ENCODE data around the gene DYNC2H1. TPM values are rescaled to one million over a fixed set of nuclear protein-coding genes. Genes with fewer than 3 reads are reported as not detected.

The DYNC2H1 gene
- total and polyA plus RNA-seq, 4 donors = 0.77 to 3.3 (median 2.1) TPM

- no peak for TF ChIP-seq HNF4G (IDR thresholded peaks at IDR 0.05)
- no peak for TF ChIP-seq ATF3 (IDR thresholded peaks at IDR 0.05)
- TF ChIP-seq RAD21 (IDR thresholded peaks at IDR 0.05) = no peak
- no peak for TF ChIP-seq MAX (IDR thresholded peaks at IDR 0.05)
- TF ChIP-seq FOXA2 (IDR thresholded peaks at IDR 0.05) = no peak
- TF ChIP-seq GABPA (IDR thresholded peaks at IDR 0.05 in 1 of 2, conservative IDR thresholded peaks at IDR 0.05 in 1 of 2) = no peak
- no peak for TF ChIP-seq JUND (IDR thresholded peaks at IDR 0.05)
- Histone ChIP-seq H3K4me3 (ENCODE audit: low read depth in 1 of 3, low read length in 3 of 3) (no peak overlapping the region), H3K4me1 (ENCODE audit: control insufficient read depth in 4 of 4, insufficient read depth in 4 of 4, low read length in 3 of 4) (no peaks in the 10 kb centered on the region), H3K9me3 (ENCODE audit: control insufficient read depth in 4 of 4, low read length in 3 of 4) (no peaks in the 10 kb centered on the region), H3K9ac (ENCODE audit: low read depth in 1 of 2, low read length in 2 of 2) (no peak overlapping the region), H3K27ac (ENCODE audit: low read depth in 1 of 2, low read length in 2 of 2) (no peak overlapping the region), H3K36me3 (ENCODE audit: control insufficient read depth in 4 of 4, insufficient read depth in 3 of 4, low read depth in 1 of 4, low read length in 3 of 4) (no peaks in the 10 kb centered on the region), H3K27me3 (ENCODE audit: control insufficient read depth in 4 of 4, insufficient read depth in 4 of 4, low read length in 3 of 4) (no peaks in the 10 kb centered on the region)
- no peak for DNase-seq (ENCODE audit: low spot score)
- 97% methylated on average over 3 of the region's 3 CpGs for WGBS
These were observed 297.1 kb downstream of the DYNC2H1 start for GRCh38 chr11:103406357-103406756.

GRCh38 chr11:103407641-103408040 is 298.4 kb downstream of the DYNC2H1 start:
- TF ChIP-seq FOXA2 (IDR thresholded peaks at IDR 0.05) (no peak), HNF4A (conservative IDR thresholded peaks at IDR 0.05) (no peak), RXRA (IDR thresholded peaks at IDR 0.05) (no peak), NR2F2 (IDR thresholded peaks at IDR 0.05) (no peak), YY1 (IDR thresholded peaks at IDR 0.05) (no peak), CTCF (IDR thresholded peaks at IDR 0.05; ENCODE audit: low read depth, low read length, missing input control) (no peak), ATF3 (IDR thresholded peaks at IDR 0.05) (no peak)
- no peaks in the 10 kb centered on the region for H3K9me3 ChIP-seq (ENCODE audit: control insufficient read depth in 4 of 4, low read length in 3 of 4)
- DNase-seq (ENCODE audit: low spot score) = no peak
- no peak overlapping the region for H3K27ac ChIP-seq (ENCODE audit: low read depth in 1 of 2, low read length in 2 of 2)
- H3K36me3 ChIP-seq (ENCODE audit: control insufficient read depth in 4 of 4, insufficient read depth in 3 of 4, low read depth in 1 of 4, low read length in 3 of 4) = no peaks in the 10 kb centered on the region
- no peak overlapping the region for H3K9ac ChIP-seq (ENCODE audit: low read depth in 1 of 2, low read length in 2 of 2)
- WGBS = 83% methylated on average over 2 of the region's 2 CpGs
- no peak overlapping the region for H3K4me3 ChIP-seq (ENCODE audit: low read depth in 1 of 3, low read length in 3 of 3)
- no peaks in the 10 kb centered on the region for H3K4me1 ChIP-seq (ENCODE audit: control insufficient read depth in 4 of 4, insufficient read depth in 4 of 4, low read length in 3 of 4)
- no peaks in the 10 kb centered on the region for H3K27me3 ChIP-seq (ENCODE audit: control insufficient read depth in 4 of 4, insufficient read depth in 4 of 4, low read length in 3 of 4)

- TF ChIP-seq ZBTB33 (IDR thresholded peaks at IDR 0.05) = no peak
- no peak for TF ChIP-seq NR2F2 (IDR thresholded peaks at IDR 0.05)
- TF ChIP-seq TAF1 (conservative IDR thresholded peaks at IDR 0.05) = no peak
- TF ChIP-seq HNF4G (IDR thresholded peaks at IDR 0.05) = no peak
- no peak for TF ChIP-seq EGR1 (IDR thresholded peaks at IDR 0.05; ENCODE audit: low read depth in 2 of 2)
- no peak for TF ChIP-seq FOXA2 (IDR thresholded peaks at IDR 0.05)
- no peak for TF ChIP-seq MAX (IDR thresholded peaks at IDR 0.05)
- TF ChIP-seq REST (IDR thresholded peaks at IDR 0.05) = no peak
- TF ChIP-seq SP1 (IDR thresholded peaks at IDR 0.05) = no peak
- TF ChIP-seq JUND (IDR thresholded peaks at IDR 0.05) = no peak
- no peak for TF ChIP-seq FOXA1 (IDR thresholded peaks at IDR 0.05)
- TF ChIP-seq YY1 (IDR thresholded peaks at IDR 0.05) = no peak
- no peak for TF ChIP-seq ATF3 (IDR thresholded peaks at IDR 0.05)
- Histone ChIP-seq H3K4me1 (ENCODE audit: control insufficient read depth in 4 of 4, insufficient read depth in 4 of 4, low read length in 3 of 4) (no peaks in the 10 kb centered on the region), H3K9me3 (ENCODE audit: control insufficient read depth in 4 of 4, low read length in 3 of 4) (no peaks in the 10 kb centered on the region), H3K27ac (ENCODE audit: low read depth in 1 of 2, low read length in 2 of 2) (no peak overlapping the region), H3K27me3 (ENCODE audit: control insufficient read depth in 4 of 4, insufficient read depth in 4 of 4, low read length in 3 of 4) (no peaks in the 10 kb centered on the region), H3K9ac (ENCODE audit: low read depth in 1 of 2, low read length in 2 of 2) (no peak overlapping the region), H3K36me3 (ENCODE audit: control insufficient read depth in 4 of 4, insufficient read depth in 3 of 4, low read depth in 1 of 4, low read length in 3 of 4) (no peaks in the 10 kb centered on the region), H3K4me3 (ENCODE audit: low read depth in 1 of 3, low read length in 3 of 3) (no peak overlapping the region)
- 67% methylated on average over 1 of the region's 1 CpG for WGBS
- no peak for DNase-seq (ENCODE audit: low spot score)
These were observed 304.2 kb downstream of the DYNC2H1 start for GRCh38 chr11:103413266-103413888.

Data from liver (tissue), 9 donors.